Tibial nerve (tissue), 4 donors: Measurements from ENCODE around the gene ABCD2. TPM values are rescaled to one million over a fixed set of nuclear protein-coding genes. Genes with fewer than 3 reads are reported as not detected.

Source experiments
- DNase-seq, 2 donors: peaks; one replicate each; pipeline ENCODE4 v3.0.0-alpha.2; 2019; ENCODE audit warnings: low spot score in 2 of 2
- H3K27ac ChIP-seq, 4 donors: fragments of 200-600 bp; sonication (generic) in 3 of 4; one replicate each; pipeline ENCODE4 v1.5.1; 2017 to 2019; ENCODE audit warnings: mild to moderate bottlenecking in 1 of 4
- H3K27me3 ChIP-seq, 2 donors: fragments of 200-600 bp; sonication (generic) in 1 of 2; one replicate each; pipeline versions ENCODE4 v1.5.1 to v1.6.0; 2017 to 2019
- H3K36me3 ChIP-seq, 3 donors: fragments of 200-600 bp; sonication (generic); one replicate each; pipeline ENCODE4 v1.5.1; 2018 to 2019
- H3K4me1 ChIP-seq, 4 donors: fragments of 200-600 bp; sonication (generic) in 3 of 4; one replicate each; pipeline ENCODE4 v1.5.1; 2017 to 2019
- H3K4me3 ChIP-seq, 4 donors: fragments of 200-600 bp; sonication (generic) in 3 of 4; one replicate each; pipeline ENCODE4 v1.5.1; 2017 to 2019; ENCODE audit warnings: mild to moderate bottlenecking in 1 of 4, moderate library complexity in 1 of 4
- H3K9me3 ChIP-seq, 4 donors: fragments of 200-600 bp; sonication (generic) in 3 of 4; one replicate each; pipeline ENCODE4 v1.5.1; 2017 to 2019
- EP300 ChIP-seq, 2 donors: sonication (generic); formaldehyde crosslinking; IDR thresholded peaks; one replicate each; pipeline ENCODE4 v1.6.1; 2017; ENCODE audit warnings: antibody characterized with exemption in 2 of 2, mild to moderate bottlenecking in 1 of 2
- POLR2A ChIP-seq, 2 donors: fragments of 450-650 bp; IDR thresholded peaks; one replicate each; pipeline ENCODE4 v1.6.1; 2017; ENCODE audit warnings: antibody characterized with exemption in 2 of 2, mild to moderate bottlenecking in 2 of 2, moderate library complexity in 2 of 2
- WGBS, 2 donors: methylation state at CpG; one replicate each; pipeline ENCODE4 v1.1.5; 2018; 5-methylcytosine and 5-hydroxymethylcytosine counted together
- small RNA-seq: library from RNA; depleted of rRNA; stranded (forward); fragments of <200 nt; gene quantifications from one replicate; pipeline ENCODE3, GENCODE V24; 2016
- total RNA-seq, 4 donors: library from RNA; depleted of rRNA; stranded (reverse); fragments of >200 nt; gene quantifications; one replicate each; pipeline ENCODE4 v1.1.0, GENCODE V29; 2016
- TF ChIP-seq, protein P1 (sequence below), 5 experiments: fragments of 200-600 bp in 3 of 5; fragments of 450-650 bp in 2 of 5; sonication (generic) in 3 of 5; IDR thresholded peaks; one replicate each; pipeline ENCODE4 v1.5.1; 2016 to 2019; ENCODE audit warnings: antibody characterized with exemption in 5 of 5, mild to moderate bottlenecking in 3 of 5, moderate library complexity in 2 of 5

The ABCD2 gene
- total RNA-seq, 4 donors from 2014 or later: 4.8 to 8.8 (median 7.7) TPM

DNA sequence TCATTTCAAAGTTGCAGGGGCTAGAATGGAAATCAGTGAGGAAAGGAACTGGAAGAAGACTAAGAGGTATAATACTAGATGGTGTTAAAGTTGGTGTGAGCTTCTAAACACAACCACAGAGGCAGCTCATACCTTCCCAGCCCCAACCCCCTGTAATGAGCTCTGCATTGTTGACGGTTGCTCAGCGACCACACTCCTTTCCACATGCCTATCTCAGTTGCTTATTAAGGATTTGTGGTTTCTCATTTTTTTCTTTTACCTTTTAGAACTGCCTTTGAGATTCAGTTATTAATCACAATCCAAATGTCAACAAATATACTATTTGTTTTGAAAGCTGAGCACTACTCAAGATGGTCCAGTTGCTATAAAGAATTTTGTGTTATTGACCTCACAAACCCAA is 114.6 kb downstream of the ABCD2 start:
- no peaks in the 10 kb centered on the region for H3K27me3 ChIP-seq
- H3K4me1 ChIP-seq: no peaks in the 10 kb centered on the region
- H3K36me3 ChIP-seq: no peaks in the 10 kb centered on the region
- H3K9me3 ChIP-seq: peaks cover 0 to 8% (median 0%) of the 10 kb centered on the region in 4 donors
- DNase-seq: no peak
- TF ChIP-seq, protein P1, sequence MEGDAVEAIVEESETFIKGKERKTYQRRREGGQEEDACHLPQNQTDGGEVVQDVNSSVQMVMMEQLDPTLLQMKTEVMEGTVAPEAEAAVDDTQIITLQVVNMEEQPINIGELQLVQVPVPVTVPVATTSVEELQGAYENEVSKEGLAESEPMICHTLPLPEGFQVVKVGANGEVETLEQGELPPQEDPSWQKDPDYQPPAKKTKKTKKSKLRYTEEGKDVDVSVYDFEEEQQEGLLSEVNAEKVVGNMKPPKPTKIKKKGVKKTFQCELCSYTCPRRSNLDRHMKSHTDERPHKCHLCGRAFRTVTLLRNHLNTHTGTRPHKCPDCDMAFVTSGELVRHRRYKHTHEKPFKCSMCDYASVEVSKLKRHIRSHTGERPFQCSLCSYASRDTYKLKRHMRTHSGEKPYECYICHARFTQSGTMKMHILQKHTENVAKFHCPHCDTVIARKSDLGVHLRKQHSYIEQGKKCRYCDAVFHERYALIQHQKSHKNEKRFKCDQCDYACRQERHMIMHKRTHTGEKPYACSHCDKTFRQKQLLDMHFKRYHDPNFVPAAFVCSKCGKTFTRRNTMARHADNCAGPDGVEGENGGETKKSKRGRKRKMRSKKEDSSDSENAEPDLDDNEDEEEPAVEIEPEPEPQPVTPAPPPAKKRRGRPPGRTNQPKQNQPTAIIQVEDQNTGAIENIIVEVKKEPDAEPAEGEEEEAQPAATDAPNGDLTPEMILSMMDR (IDR thresholded peaks at IDR 0.05): no peak
- TF ChIP-seq EP300 (IDR thresholded peaks at IDR 0.05) (no peak), POLR2A (IDR thresholded peaks at IDR 0.05) (no peak)
- no peak overlapping the region for H3K27ac ChIP-seq
- H3K4me3 ChIP-seq: no peak overlapping the region
- WGBS, 2 donors: 74 to 78% methylated on average over 2 of the region's 2 CpGs

DNA sequence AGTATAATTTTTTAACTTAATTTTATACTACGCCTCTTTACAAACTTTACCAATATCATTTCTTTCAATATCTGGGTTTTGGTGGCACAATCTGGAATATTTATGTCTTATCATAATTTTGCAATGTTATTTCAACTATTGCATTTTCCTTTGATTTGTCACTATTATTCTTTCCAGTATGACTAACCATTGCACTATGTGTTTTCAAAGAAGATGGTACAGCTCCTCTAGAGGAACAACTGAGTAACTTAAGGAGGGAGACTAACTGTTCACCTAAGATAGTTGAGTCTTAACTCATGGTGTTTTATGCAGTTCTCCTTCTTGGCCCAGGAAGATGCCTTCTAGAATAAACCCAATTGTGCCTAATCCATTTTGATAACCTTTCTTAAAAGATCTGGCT is 116.2 kb downstream of the ABCD2 start:
- no peak overlapping the region for H3K4me3 ChIP-seq
- H3K27ac ChIP-seq: no peak overlapping the region
- no peak for DNase-seq
- no peaks in the 10 kb centered on the region for H3K27me3 ChIP-seq
- no peaks in the 10 kb centered on the region for H3K9me3 ChIP-seq
- TF ChIP-seq, protein P1 (IDR thresholded peaks at IDR 0.05): no peak
- no peak for TF ChIP-seq EP300 (IDR thresholded peaks at IDR 0.05)
- TF ChIP-seq POLR2A (IDR thresholded peaks at IDR 0.05): no peak
- WGBS, 2 donors: 95 to 100% methylated on average over 1 of the region's 1 CpG
- H3K36me3 ChIP-seq: no peaks in the 10 kb centered on the region
- no peaks in the 10 kb centered on the region for H3K4me1 ChIP-seq

DNA sequence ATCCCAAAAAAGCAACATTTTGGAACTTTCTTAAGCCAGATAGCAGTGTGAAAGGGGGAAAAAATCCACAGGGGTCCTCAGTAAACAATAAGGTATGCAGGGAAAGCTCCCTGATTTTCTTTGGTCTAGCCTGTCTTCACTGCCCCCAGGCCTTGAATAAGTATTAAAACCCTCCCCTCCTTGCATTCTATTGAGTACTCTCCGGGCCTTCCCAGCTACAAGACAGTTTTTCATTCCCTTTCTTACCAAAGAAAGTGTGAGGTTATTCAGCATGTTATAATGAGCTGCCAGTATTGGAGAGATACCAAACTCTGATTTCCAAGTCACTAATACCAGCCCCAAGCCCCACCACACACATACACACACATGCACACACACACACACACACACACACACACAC is 116.9 kb downstream of the ABCD2 start:
- no peak for DNase-seq
- TF ChIP-seq, protein P1 (IDR thresholded peaks at IDR 0.05): no peak
- TF ChIP-seq POLR2A (IDR thresholded peaks at IDR 0.05) (no peak), EP300 (IDR thresholded peaks at IDR 0.05) (no peak)
- Histone ChIP-seq H3K9me3 (no peaks in the 10 kb centered on the region), H3K27me3 (no peaks in the 10 kb centered on the region), H3K36me3 (no peaks in the 10 kb centered on the region), H3K4me3 (no peak overlapping the region), H3K27ac (no peak overlapping the region), H3K4me1 (no peaks in the 10 kb centered on the region)
- WGBS, 2 donors: 48 to 67% methylated on average over 1 of the region's 1 CpG

Small RNA genes within 50 kb of the gene (small RNA-seq; reads per million reads assigned to genes)
- not detected for gene AC121334.2

Other genes with a start within 250 kb of the ABCD2 start
- 10 to 100 TPM; 13.5 to 56.6 (median 30.2) TPM for gene KIF21A, start 176.7 kb downstream of the ABCD2 start, total RNA-seq